Endothelial cell of umbilical vein (primary cell): Measurements from ENCODE around the gene SLC25A23. TPM values are rescaled to one million over a fixed set of nuclear protein-coding genes. Genes with fewer than 3 reads are reported as not detected.

Source experiments
- BruUV-seq: library from RNA; stranded (reverse); fragments of 400-500 nt; replicated peaks from 2 replicates; lab custom pipeline; 2021; lab: Mats Ljungman, UMichigan
- CTCF ChIA-PET: fragments of 300-600, 350-600 bp; sonication (Branson Sonifier 250); formaldehyde crosslinking; loops from one replicate; lab custom pipeline; 2021; ENCODE audit warnings: antibody characterized with exemption, inconsistent platforms; lab: Charles Lee
- POLR2A ChIA-PET: fragments of 300-600, 350-600 bp; sonication (Branson Sonifier 250); formaldehyde crosslinking; loops from one replicate; lab custom pipeline; 2021; ENCODE audit warnings: antibody characterized with exemption, inconsistent platforms; lab: Charles Lee
- DNase-seq: peaks from one replicate; pipeline ENCODE4 v3.0.0-alpha.2; 2011; ENCODE audit warnings: low read depth, low spot score
- FAIRE-seq: peaks from 2 replicates; lab custom pipeline; 2011; peaks lifted over from hg19 to GRCh38; lab: Jason Lieb, UNC
- H2AFZ ChIP-seq: 2 replicates; pipeline ENCODE4 v1.6.0; 2012; ENCODE audit warnings: low read depth, low read length, control low read depth, inconsistent platforms
- H3K27ac ChIP-seq: 2 replicates; pipeline ENCODE4 v1.5.1; 2011; ENCODE audit warnings: low read depth, mild to moderate bottlenecking, control low read depth, low read length, moderate library complexity; ENCODE audit not compliant: insufficient read depth
- H3K27me3 ChIP-seq, 2 experiments: 2 replicates each; pipeline versions ENCODE4 v1.6.0 to v1.6.1; 2011; ENCODE audit warnings: low read length in 2 of 2, mixed read lengths in 1 of 2; ENCODE audit not compliant: control insufficient read depth in 2 of 2, insufficient read depth in 2 of 2
- H3K36me3 ChIP-seq, 2 experiments: 2 replicates in 1 of 2; 3 replicates in 1 of 2; pipeline ENCODE4 v1.5.1; 2011; ENCODE audit warnings: low read length in 2 of 2, mild to moderate bottlenecking in 1 of 2, moderate library complexity in 1 of 2; ENCODE audit not compliant: control insufficient read depth in 2 of 2, insufficient read depth in 2 of 2; ENCODE audit errors: extremely low read depth in 1 of 2
- H3K4me1 ChIP-seq: 3 replicates; pipeline ENCODE4 v1.5.1; 2011; ENCODE audit warnings: mild to moderate bottlenecking, low read length; ENCODE audit not compliant: control insufficient read depth, insufficient read depth; ENCODE audit errors: extremely low read depth
- H3K4me2 ChIP-seq: 2 replicates; pipeline ENCODE4 v1.6.1; 2011; ENCODE audit warnings: low read length, control low read depth, mixed read lengths; ENCODE audit not compliant: insufficient read depth
- H3K4me3 ChIP-seq, 3 experiments: fragments of 200-600 bp in 1 of 3; sonication (generic), shearing (Covaris generic) in 1 of 3; replicated peaks in 1 of 3; 2 replicates each; pipeline ENCODE4 v1.5.1; 2011 to 2016; ENCODE audit warnings: control low read depth in 3 of 3, low read length in 3 of 3, mild to moderate bottlenecking in 2 of 3, inconsistent platforms in 1 of 3, low read depth in 1 of 3, moderate library complexity in 1 of 3; ENCODE audit not compliant: insufficient read depth in 1 of 3
- H3K79me2 ChIP-seq: 2 replicates; pipeline ENCODE4 v1.6.0; 2012; ENCODE audit warnings: low read length, inconsistent platforms; ENCODE audit not compliant: control insufficient read depth, insufficient read depth
- H3K9ac ChIP-seq: replicated peaks from 2 replicates; pipeline ENCODE3; 2011; ENCODE audit warnings: low read length, control low read depth; ENCODE audit not compliant: insufficient read depth; ENCODE audit errors: extremely low read depth
- H3K9me1 ChIP-seq: replicated peaks from 3 replicates; pipeline ENCODE4 v1.6.0; 2011; ENCODE audit warnings: mild to moderate bottlenecking, low read length; ENCODE audit not compliant: control insufficient read depth, insufficient read depth; ENCODE audit errors: extremely low read depth
- H3K9me3 ChIP-seq: replicated peaks from 2 replicates; pipeline ENCODE4 v1.5.1; 2012; ENCODE audit warnings: low read length, inconsistent platforms; ENCODE audit not compliant: control insufficient read depth, insufficient read depth
- H4K20me1 ChIP-seq: replicated peaks from 2 replicates; pipeline ENCODE3; 2011; ENCODE audit warnings: mild to moderate bottlenecking, low read length; ENCODE audit not compliant: control insufficient read depth, insufficient read depth; ENCODE audit errors: extremely low read depth
- CTCF ChIP-seq, 2 donors: IDR thresholded peaks; 1 replicate in 1 of 2; 2 replicates in 1 of 2; pipeline ENCODE4 v1.5.1; 2011; ENCODE audit warnings: low read length in 2 of 2, mild to moderate bottlenecking in 2 of 2, moderate library complexity in 2 of 2, control low read depth in 1 of 2, inconsistent platforms in 1 of 2, low read depth in 1 of 2; ENCODE audit not compliant: insufficient read depth in 1 of 2; ENCODE audit errors: extremely low read depth in 1 of 2
- MAX ChIP-seq: IDR thresholded peaks from 2 replicates; pipeline ENCODE4 v1.6.1; 2011; ENCODE audit not compliant: insufficient read depth, insufficient read length
- POLR2AphosphoS5 ChIP-seq: IDR thresholded peaks from 2 replicates; pipeline ENCODE4 v1.6.1; 2012; ENCODE audit warnings: low read depth, mild to moderate bottlenecking, control low read depth, low read length, moderate library complexity; ENCODE audit not compliant: insufficient read depth
- dilution Hi-C: fragments of 300-500 bp; cut with MboI; formaldehyde crosslinking; loops from one replicate; pipeline ENCODE4 v1.15.0; 2019; ENCODE audit warnings: low sequenced_read_pairs; ENCODE audit not compliant: extremely low pct_ligation_motif_present
- intact Hi-C: fragments of 100-400 bp; cut with micrococcal nuclease; formaldehyde crosslinking; loops from one replicate; pipeline ENCODE4 v1.10.0; 2022
- polyA plus RNA-seq, 4 experiments: library from polyadenylated mRNA; depleted of rRNA in 3 of 4; stranded (reverse) in 3 of 4; unstranded in 1 of 4; fragments of >200 nt; gene quantifications; 2 replicates each; pipeline versions ENCODE4 v1.2.1 to v1.2.3, GENCODE V29; 2011 to 2012; ENCODE audit warnings: missing spikeins in 1 of 4
- total RNA-seq: library from RNA; stranded (reverse); gene quantifications from 2 replicates; pipeline ENCODE4 v1.2.3, GENCODE V29; 2021

The SLC25A23 gene
- total and polyA plus RNA-seq, 2 donors (not counting 3 experiments of a cell fraction or from before 2014, with no cell fraction given): 12.8 to 33.5 TPM

DNA sequence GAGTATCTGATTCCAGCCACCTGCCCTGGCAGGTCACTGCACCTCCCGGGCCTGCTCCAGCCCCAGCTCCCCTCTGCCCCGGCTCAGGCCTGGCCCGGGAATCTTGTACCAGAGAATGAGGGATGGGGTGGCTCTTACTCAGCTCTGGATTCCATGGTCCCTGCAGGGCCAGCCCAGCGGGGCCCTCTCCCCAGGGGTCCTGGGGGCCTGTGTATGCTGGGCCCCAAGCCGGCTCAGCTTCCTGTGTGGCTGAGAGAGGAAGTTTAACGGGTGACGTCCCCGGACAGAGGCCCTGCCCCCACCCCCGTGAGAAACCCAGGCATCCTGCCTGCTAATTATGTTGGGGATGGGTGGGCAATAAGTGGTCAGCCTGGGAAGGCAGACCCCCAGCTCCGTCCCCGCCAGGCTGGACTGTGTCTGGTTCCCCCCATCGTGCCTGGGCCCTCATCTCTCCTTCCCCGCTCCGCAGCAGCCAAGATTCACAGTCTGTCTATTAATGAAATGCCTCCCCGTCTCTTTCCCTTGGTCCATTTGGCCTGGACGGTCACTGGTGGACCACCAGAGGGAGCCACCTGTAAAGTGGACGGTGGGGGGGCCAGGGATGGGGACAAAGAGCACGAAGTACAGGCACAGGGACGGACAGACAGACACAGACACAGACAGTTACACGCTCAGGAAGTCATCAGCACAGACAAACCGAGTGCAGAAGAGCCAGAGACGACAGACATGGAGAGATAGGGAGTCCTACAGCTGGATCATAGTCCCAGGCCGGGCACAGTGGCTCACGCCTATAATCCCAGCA lies 22.1 kb upstream of the SLC25A23 start, which contains the start of gene DENND1C:
TSS of gene DENND1C (minus strand) at position 247 of the 802 bp plus-strand sequence. CDS start at position 155, 92 bp downstream.
- intact Hi-C loops: loop anchor here (2.0 kb wide), 1 partner anchor 381 kb away; no protein-coding TSS in a partner anchor
- DNase-seq (peak; percentile 12), FAIRE-seq (no peak)
- Histone ChIP-seq H3K9ac (no peak within 1 kb of the TSS), H3K27me3 (no peaks in the 10 kb centered on the region), H3K79me2 (no peaks in the 10 kb centered on the region), H3K27ac (no peak within 1 kb of the TSS), H3K36me3 (no peaks in the 10 kb centered on the region), H3K4me2 (no peak within 1 kb of the TSS), H3K4me3 (no peak within 1 kb of the TSS), H3K9me3 (no peaks in the 10 kb centered on the region), H3K9me1 (no peaks in the 10 kb centered on the region), H4K20me1 (no peaks in the 10 kb centered on the region), H3K4me1 (no peaks in the 10 kb centered on the region), H2AFZ (no peak within 1 kb of the TSS)
- POLR2A ChIA-PET: no interaction called here
- dilution Hi-C loops: no loop called here
- no TSS peak for BruUV-seq
- TF ChIP-seq CTCF (IDR thresholded peaks at IDR 0.05; ENCODE audit: extremely low read depth in 1 of 2, insufficient read depth in 1 of 2, low read depth in 1 of 2, low read length in 2 of 2) (peak; percentile 67 to 71), POLR2AphosphoS5 (no peak), MAX (no peak)
- CTCF ChIA-PET: interaction anchor here (0.7 to 2.4 kb wide), 10 partner anchors 8 to 382 kb away, joined by 3 to 7 read pairs (median 3); no protein-coding TSS in a partner anchor
